SIG-M5 (cell line): ENCODE data around the gene SCLT1.

Experiments used
- DNase-seq: peaks from one replicate; lab custom pipeline; 2025; lab: John Stamatoyannopoulos, UW

Gene SCLT1

DNA sequence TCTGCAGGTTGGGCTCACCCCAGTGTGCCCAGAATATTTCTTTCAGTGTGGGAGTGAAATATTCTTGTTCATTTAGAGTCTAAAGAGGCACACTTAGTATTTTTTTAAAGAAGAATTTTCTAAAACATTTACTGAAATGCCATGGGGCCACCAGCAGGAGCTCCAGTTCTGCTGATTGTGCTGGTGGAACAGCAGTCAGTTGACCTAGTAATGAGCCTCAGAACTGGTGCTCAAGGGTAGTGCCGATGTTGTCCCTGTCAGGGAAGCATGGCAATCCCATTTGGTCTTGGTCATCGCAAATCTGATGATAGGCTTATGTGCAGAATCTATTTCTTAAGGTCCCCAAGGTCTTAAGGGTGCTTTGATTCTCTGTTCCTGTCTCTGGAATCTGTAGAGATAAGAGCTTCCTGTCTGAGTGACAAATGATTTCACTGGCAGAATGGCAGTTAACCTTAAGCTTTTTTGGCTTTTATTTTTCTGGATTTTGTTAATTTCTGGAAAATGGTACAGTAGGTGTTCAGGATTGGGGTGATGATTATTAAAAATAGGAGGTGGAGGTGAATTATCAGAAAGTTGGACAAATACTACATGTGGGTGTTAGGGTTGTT, 252.5 kb downstream of the SCLT1 start:
- no peak for DNase-seq

DNA sequence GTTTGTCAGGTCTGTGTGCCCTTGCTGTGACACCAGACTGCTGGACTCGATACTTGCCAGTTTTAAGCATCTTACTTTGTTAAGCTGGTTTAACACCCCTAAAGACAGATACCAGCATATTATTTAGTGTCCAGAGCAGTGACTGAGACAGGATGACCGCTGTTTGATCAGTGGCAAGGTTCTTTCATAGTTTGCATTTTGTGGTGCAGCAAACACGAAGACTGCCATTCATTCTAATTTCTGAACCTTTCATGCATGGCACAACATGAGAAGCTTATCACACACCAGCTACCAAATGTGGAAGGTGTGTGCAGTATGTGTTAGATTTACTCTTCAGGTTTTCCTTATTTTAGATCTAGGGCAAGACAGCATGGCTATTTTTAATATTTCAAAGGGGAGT, 255.7 kb downstream of the SCLT1 start:
- no peak for DNase-seq

DNA sequence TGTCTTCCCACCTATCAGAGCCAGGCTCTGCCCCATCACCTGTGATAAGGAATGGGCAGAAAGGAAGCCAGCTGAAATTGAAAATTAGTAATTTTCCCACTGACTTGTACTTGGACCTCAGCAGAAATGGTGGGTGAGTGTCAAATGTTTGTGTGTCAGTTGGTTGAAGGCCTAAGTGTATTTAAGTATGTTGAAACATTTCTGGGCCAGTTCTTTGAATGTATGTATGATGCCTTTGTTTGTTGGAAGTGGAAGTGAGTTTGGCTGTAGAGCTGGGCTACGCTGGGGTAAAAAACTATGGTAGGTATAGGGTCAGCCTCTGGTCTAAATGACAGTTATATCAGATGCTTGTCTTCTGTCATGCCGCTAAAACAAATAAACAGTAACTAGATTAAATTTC, 256.1 kb downstream of the SCLT1 start:
- no peak for DNase-seq

DNA sequence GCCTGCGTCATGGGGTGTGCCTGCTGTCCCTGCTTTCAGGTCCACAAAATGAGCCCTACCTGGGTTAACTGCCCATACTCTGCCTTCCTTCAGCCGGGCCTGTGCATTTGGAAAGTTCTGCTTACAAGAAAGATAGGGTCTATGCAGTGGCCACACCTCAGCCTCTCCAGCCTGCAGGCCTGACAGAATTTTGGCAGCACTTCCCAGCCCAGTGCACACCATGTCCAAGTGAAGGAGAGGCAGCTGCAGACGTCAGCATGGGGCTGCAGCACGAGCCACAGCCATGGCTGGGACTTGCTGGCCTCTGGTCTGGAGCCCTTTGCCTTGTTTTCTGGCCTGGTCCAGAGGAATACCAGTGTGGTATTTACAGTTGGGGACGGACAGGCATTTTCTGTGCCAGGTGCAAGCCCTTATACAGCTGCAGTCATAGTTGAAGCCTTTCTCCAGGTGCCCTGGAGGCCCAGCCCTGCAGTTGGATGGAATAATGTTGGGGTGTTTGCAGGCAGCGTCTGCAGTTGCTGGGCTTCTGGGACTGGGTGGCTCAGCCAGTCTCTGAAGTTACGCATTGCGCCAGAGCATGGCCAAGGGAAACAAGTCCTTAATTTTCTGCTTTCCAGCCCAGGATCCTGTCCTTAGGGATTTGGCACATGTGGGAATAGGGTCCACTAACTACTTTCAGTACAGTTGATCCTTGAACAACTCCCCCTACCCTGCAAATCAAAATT, 257.7 kb downstream of the SCLT1 start:
- no peak for DNase-seq
